ENCODE results near the gene MUC20.
A peak's percentile ranks its signal among the peaks of the same experiment; 100 is the strongest.
"Not testable (repeated sequence)": the region's sequence is repeated elsewhere in the genome, so short reads cannot be mapped to it uniquely, and the experiment has no call there.

MUC20 gene

GRCh38 chr3:195770841-195771645 is 50.3 kb downstream of the MUC20 start:
- not testable (repeated sequence) for DNase-seq (ENCODE audit: low read depth); H3K4me1 ChIP-seq (ENCODE audit: control insufficient read depth, insufficient read depth, low read length); H3K36me3 ChIP-seq (ENCODE audit: control insufficient read depth, insufficient read depth, low read length, severe bottlenecking); H3K9me3 ChIP-seq (ENCODE audit: control insufficient read depth, low read length); H3K9ac ChIP-seq (ENCODE audit: low read length); H3K4me3 ChIP-seq (ENCODE audit: low read length)
- peaks cover 28% of the 10 kb centered on the region for H3K27me3 ChIP-seq (replicated peaks; ENCODE audit: control insufficient read depth, insufficient read depth, low read length)

GRCh38 chr3:195771646-195772300 is 51.0 kb downstream of the MUC20 start:
- H3K4me3 ChIP-seq (ENCODE audit: low read length) = no peak overlapping the region
- no peak for DNase-seq (ENCODE audit: low read depth)
- H3K36me3 ChIP-seq (ENCODE audit: control insufficient read depth, insufficient read depth, low read length, severe bottlenecking) = no peaks in the 10 kb centered on the region
- no peaks in the 10 kb centered on the region for H3K4me1 ChIP-seq (ENCODE audit: control insufficient read depth, insufficient read depth, low read length)
- H3K27me3 ChIP-seq (replicated peaks; ENCODE audit: control insufficient read depth, insufficient read depth, low read length) = peaks cover 22% of the 10 kb centered on the region
- no peaks in the 10 kb centered on the region for H3K9me3 ChIP-seq (ENCODE audit: control insufficient read depth, low read length)
- no peak overlapping the region for H3K9ac ChIP-seq (ENCODE audit: low read length)

DNA sequence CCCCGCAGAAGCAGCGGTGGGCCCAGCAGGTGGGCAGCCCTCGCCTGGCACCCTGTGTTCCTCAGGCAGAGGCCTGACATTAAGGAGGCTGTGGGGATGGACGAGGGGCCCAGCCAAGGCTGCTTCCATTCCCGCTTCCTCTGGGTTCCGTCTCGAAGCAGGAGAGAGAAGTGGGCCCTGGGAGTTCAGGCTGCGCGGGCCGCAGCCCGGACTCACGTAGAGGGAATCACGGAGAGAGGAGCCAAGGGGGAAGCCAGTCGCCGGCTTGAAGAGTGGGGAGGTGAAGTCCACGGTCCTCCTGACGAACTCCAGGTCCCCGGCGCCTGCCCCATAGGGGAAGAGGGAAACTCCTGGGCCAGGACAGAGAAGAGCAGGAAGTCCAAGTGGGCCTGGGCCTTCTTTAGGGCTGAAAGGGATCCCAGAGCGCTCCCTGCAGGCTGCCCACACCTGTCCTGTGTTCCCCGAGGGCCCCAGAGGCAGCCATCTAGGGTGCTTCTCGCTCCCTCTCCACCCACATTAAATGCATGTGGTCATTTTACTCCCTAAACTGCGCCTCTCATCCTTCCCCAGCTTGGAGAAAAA is 53.3 kb downstream of the MUC20 start:
- Histone ChIP-seq H3K4me1 (ENCODE audit: control insufficient read depth, insufficient read depth, low read length) (no peaks in the 10 kb centered on the region), H3K4me3 (ENCODE audit: low read length) (no peak overlapping the region), H3K27me3 (replicated peaks; ENCODE audit: control insufficient read depth, insufficient read depth, low read length) (peaks cover 10% of the 10 kb centered on the region), H3K9me3 (ENCODE audit: control insufficient read depth, low read length) (no peaks in the 10 kb centered on the region), H3K9ac (ENCODE audit: low read length) (no peak overlapping the region), H3K36me3 (ENCODE audit: control insufficient read depth, insufficient read depth, low read length, severe bottlenecking) (no peaks in the 10 kb centered on the region)
- no peak for DNase-seq (ENCODE audit: low read depth)

DNA sequence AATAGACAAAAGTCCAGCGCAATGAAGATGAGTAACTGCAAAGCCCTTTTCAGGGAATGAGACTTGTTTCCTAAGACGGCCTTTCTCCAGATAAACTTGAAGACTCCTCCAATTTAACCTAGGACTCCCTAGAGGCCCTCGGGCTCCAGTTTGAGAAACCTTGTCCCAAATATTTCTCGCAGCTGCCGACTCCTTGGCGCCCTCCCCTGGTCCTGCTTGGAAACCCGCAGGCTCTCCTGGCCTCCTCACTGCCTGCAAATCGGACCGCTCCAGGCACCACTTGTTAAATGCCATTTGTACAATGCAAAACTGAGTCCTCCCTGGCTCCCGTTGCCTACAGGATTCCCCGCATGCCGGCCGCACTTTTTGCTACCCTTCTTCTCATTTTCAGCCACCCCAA is 54.1 kb downstream of the MUC20 start:
- no peaks in the 10 kb centered on the region for H3K36me3 ChIP-seq (ENCODE audit: control insufficient read depth, insufficient read depth, low read length, severe bottlenecking)

DNA sequence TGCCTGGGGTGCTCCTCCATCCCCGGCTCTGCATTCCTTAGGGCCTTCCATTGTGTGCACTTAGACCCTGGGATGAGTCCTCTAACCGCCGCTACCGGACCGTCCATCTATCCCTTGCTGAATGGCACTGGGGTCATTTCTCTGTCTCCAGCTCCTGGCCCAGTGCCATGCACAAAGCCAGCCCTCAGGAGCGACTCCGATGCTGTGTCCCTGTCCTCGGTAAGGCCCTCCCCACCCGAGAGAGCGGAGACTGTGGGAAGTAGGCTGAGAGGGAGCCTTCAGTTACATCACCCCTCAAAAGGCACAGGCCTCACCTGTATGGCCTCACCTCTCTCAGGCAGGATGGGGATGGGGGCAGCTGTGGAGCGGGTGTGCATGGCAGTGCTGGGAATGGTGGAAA is 57.2 kb downstream of the MUC20 start:
- no peaks in the 10 kb centered on the region for H3K27me3 ChIP-seq (replicated peaks; ENCODE audit: control insufficient read depth, insufficient read depth, low read length)
- no peak for DNase-seq (ENCODE audit: low read depth)
- no peaks in the 10 kb centered on the region for H3K36me3 ChIP-seq (ENCODE audit: control insufficient read depth, insufficient read depth, low read length, severe bottlenecking)
- H3K9me3 ChIP-seq (ENCODE audit: control insufficient read depth, low read length) = no peaks in the 10 kb centered on the region
- H3K4me3 ChIP-seq (ENCODE audit: low read length) = no peak overlapping the region
- H3K9ac ChIP-seq (ENCODE audit: low read length) = no peak overlapping the region
- no peaks in the 10 kb centered on the region for H3K4me1 ChIP-seq (ENCODE audit: control insufficient read depth, insufficient read depth, low read length)

More for the DNA sequence above, 54.1 kb downstream of the MUC20 start:
- Histone ChIP-seq H3K9ac (ENCODE audit: low read length) (no peak overlapping the region), H3K9me3 (ENCODE audit: control insufficient read depth, low read length) (no peaks in the 10 kb centered on the region), H3K4me1 (ENCODE audit: control insufficient read depth, insufficient read depth, low read length) (no peaks in the 10 kb centered on the region), H3K4me3 (ENCODE audit: low read length) (no peak overlapping the region), H3K27me3 (replicated peaks; ENCODE audit: control insufficient read depth, insufficient read depth, low read length) (peaks cover 4% of the 10 kb centered on the region)
- peak; percentile 65 for DNase-seq (ENCODE audit: low read depth)

GRCh38 chr3:195781236-195781635 is 60.5 kb downstream of the MUC20 start:
- H3K4me3 ChIP-seq (ENCODE audit: low read length); H3K9ac ChIP-seq (ENCODE audit: low read length); H3K36me3 ChIP-seq (ENCODE audit: control insufficient read depth, insufficient read depth, low read length, severe bottlenecking); H3K4me1 ChIP-seq (ENCODE audit: control insufficient read depth, insufficient read depth, low read length); H3K9me3 ChIP-seq (ENCODE audit: control insufficient read depth, low read length); DNase-seq (ENCODE audit: low read depth); H3K27me3 ChIP-seq (replicated peaks; ENCODE audit: control insufficient read depth, insufficient read depth, low read length): not testable (repeated sequence)
